MV-4-11 (cell line): ENCODE measurements around the gene CFAP74.

Experiments
- DNase-seq: peaks from one replicate; lab custom pipeline; 2025; lab: John Stamatoyannopoulos, UW

Gene CFAP74, protein sequence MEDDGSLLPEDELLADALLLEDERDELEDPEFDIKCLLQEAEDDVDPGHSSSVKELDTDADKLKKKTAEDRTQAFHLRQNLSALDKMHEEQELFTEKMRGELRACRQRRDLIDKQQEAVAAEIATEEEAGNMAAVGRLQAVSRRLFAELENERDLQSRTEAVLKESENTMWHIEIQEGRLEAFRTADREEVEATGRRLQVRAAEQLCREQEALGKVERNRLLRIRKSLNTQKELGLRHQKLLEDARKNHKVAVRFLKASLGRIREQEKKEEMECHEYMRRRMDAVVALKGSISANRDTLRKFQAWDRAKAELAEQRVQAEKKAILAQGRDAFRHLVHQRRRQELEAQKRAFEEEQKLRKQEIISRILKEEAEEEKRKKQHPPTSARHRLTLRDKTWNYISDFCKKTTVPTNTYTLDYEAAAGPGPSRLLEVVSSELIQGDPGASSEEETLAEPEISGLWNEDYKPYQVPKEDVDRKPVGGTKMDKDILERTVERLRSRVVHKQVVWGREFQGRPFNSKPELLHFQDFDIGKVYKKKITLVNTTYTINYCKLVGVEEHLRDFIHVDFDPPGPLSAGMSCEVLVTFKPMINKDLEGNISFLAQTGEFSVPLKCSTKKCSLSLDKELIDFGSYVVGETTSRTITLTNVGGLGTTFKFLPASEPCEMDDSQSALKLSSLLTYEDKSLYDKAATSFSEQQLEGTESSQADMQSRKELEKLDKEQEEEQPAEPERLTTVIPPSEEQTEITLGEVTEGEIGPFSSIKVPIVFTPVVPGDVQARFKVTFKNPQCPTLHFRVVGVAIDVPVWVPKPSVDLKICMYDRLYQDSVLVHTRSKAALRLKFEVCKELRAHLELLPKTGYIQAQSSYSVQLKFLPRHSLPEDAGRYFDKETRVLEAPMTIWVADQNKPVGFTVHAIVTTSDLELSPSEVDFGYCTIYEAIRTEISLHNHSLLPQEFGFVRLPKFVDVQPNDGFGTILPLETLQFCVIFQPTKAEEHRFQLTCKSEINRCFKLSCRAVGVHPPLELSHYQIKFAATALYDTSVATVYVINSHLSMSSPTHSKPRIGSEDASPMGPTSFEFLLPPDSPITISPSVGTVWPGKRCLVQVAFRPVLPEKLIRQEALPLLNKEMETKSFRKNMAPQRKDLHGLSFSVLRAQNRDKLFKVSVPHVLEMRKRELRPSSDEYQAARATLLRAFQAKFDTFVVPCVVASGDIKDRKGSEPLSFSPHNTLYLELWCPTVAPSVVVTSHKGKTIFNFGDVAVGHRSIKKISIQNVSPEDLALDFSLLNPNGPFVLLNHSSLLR (N-terminal part only)

DNA sequence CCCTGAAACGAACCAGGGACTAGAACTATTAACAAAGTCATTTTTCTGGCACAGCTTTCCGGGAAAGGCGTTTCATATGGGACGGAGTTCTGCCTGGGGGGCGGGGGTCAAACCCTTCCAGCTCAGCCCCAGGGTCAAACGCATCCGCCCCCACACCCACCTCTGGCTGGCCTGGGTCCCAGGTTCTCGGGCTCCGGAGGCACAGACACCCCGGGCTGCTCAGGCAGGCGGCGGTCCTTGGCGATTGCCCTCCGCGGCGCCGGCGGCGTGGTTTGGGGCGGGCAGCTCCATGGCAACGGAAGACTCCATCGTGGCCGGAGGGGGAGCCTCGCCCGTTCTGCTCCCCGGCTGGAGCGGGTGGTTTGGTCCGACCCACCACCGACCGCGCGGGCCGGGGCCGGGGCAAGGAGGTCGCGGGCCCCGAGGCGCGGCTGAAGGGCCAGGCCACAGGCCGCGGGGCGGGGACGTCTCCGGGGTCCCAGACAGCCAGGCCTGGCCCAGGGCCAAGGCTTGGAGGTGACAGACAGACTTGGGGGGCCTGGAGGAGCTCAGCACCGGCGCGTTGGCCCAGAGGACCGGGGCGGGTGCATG, at the start of gene CFAP74:
TSS of gene CFAP74 (minus strand) at position 246 of the 591 bp plus-strand sequence. CDS start 12,830 bp downstream, outside the sequence.
- peak; percentile 28 for DNase-seq

DNA sequence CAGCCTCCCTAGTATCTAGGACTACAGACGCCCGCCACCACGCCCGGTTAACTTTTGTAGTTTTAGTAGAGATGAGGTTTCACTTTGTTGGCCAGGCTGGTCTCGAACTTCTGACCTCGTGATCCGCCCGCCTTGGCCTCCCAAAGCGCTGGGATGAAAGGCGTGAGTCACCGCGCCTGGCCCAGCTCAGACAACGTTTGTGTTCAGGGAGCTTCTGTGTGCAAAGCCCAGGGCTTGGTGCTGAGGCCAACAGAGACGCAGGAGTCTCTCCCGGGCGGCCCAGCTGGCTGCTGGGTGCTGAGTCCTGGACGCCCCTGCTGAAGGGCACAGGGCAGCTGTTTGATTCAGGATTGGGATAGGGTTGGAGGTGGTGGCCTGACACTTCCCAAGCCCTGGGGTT, 49.6 kb upstream of the CFAP74 start:
- DNase-seq = no peak

DNA sequence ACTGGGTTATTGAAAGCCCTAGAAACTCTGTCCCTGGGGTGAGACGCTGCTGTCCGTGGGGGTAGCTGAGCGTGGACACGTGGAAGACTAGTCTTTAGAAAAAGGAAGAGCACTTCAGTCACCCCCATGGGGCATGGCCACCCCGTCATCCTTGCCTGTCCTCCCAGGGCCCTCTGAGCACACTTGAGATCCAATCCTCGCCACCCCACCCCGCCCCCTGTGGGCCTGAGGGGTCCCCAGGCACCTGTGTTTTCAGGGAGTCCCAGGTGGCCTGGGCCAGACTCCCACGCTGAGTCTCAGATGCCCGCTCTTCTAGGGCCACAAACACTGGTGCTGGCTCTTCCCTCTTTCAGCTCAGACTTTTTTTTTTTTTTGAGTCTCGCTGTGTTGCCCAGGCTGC, 49.2 kb upstream of the CFAP74 start:
- no peak for DNase-seq

DNA sequence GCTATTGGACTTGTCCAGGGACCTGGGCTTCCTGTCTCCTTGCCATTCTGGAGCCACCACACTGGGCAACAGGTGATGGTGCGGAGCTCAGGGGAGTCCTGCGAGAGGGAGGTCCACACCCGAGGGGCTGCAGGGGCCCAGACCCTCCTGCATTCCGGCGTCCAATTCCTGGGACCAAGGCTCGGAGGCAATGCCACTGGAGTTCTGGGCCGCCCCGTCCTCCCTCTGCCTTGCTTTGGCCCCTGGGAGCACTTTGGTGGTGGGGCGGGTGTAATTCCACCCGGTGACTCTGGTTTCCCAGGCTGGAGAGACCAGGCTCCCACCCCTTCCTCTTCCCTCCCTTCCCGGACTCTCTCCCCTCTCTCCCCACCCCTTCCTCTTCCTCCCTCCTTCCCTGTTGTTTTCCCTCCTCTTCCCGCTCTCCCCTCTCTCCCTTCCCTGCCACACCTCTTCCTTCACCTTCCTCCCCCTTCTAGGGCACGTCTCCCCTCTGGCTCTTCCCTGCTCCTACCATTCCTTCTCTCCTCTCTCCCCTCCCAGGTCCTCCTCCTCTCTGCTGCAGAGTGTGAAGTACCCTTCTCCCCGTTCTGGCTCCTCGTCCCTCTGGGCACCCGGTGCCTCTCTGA, 48.6 kb upstream of the CFAP74 start:
- no peak for DNase-seq

DNA sequence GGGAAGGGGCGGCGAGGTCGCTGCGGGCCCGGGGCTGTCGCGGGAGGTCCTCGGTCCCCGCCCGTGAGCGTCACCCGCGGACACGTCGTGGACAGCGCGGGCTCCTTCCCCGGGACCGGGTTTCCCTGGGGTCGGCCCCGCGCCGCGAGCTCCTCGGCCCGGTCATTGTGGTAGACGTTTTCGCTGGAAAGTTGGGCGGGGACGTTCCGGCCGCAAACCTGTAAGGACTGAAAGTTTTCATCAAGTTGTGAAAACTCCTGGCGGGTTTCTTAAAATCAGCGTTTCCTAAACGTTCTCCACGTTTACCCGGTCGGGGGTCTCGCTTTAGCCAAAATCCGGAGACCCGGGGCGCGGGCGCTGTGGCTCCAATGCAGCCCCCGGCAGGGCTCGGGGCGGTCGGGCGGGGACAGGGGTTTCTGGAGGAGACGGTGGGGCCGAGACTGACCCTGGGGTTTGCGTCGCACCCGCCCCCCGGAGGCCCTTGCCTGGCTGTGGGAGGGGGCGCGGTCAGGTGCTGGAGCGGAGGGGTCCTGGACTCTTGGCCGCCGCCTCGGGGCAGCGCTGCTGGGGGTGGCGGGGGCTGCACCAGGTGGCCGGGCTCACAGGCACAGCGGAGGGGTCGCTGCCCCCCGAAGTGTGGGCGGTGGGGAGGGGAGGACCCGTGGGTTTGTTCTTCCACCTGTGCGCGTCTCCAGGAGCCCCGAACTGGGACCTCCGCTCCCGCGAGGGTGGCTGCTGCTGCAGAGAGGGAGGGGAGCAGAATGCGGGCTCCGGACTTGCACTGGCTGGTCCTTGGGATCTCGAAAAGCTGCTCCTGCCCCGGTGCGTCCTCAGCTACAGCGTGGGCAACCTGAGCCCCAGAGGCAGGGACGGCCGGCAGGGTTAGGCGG, 47.5 kb upstream of the CFAP74 start:
- no peak for DNase-seq

- no peak for DNase-seq
Observed at GRCh38 chr1:2050461-2050792, 46.8 kb upstream of the CFAP74 start.

- no peak for DNase-seq
Observed at GRCh38 chr1:2049718-2050431, 46.3 kb upstream of the CFAP74 start, which contains the start of gene PRKCZ. PRKCZ (plus strand) TSS chr1:2050411; CDS start chr1:2050631, 220 bp downstream.

- DNase-seq = no peak
Observed at GRCh38 chr1:2049225-2049717, 45.7 kb upstream of the CFAP74 start.

- no peak for DNase-seq
Observed at GRCh38 chr1:2047749-2048729, 44.5 kb upstream of the CFAP74 start.

DNA sequence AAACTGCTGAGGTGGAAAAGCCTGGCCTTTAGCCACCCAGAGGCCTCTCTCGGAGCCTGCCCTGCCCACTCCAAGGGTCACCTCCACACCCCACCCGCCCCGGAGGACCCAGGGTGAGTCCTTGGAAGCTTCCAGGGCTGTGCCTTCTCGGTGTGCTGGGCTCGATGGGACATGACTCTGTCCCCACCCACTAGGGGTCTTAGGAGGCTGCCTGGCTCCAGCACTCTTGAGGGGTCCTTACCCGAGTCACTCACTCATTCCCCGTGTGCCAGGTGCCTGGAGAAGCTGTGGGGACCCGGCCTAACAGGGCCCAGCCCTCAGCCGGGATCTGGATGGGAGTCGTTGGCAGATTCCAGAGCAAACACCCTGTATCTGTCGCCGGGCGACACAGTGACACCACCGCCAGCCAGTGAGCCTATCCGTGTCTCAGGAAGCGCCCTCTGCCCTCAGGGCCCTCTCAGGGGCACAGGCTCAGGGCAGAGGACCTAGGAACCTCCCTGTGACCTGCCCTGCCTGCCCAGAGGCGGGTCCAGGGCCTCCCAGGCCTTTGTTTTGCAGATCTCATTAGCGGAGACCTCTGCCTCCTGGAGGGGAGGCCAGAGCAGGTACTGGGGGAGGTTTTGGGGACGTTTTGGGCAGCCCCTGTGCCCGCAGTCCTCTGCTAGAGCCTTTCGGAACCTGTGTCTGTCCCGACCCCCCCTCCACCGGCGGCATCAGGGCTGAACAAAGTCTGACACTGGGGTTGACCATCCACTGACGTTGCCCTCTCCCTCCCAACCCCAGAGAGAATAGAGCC, 43.6 kb upstream of the CFAP74 start:
- DNase-seq = no peak

DNA sequence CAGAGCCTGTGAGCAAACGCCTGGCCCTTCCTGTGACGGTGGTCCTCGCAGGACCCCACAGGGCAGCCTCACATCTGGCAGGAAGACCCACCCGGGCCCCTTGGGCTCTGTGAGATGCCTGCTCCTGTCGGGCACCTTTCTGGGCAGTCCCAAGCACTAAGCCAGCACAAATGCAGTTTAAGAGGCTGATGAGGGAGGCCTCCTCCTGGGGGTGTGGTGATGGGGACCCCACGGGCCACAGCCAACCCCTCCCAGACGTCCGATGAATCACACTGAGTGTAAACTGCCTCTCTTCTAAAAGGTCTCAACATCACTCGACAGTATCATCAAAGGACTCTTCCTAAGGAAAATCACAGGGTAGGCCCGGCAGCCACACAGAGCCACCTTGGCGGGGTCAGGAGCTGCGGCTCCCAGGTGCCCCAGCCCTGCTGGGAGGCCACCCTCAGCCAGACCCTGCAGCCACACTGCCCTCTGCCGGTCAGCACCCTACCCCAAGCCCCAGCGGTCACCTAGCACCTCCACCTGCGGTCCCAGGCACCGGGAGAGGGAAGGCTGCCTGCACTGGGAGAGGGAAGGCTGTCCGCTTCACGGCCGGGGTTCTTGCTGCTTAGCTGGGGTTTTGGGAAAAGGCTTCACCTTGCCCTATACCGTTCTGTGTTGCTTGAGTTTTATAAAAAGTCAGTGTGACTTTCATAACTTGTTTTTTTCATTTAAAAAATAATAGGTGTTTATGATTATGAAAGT, 42.8 kb upstream of the CFAP74 start:
- DNase-seq = no peak

- no peak for DNase-seq
Observed at GRCh38 chr1:2045468-2046173, 42.0 kb upstream of the CFAP74 start.

DNA sequence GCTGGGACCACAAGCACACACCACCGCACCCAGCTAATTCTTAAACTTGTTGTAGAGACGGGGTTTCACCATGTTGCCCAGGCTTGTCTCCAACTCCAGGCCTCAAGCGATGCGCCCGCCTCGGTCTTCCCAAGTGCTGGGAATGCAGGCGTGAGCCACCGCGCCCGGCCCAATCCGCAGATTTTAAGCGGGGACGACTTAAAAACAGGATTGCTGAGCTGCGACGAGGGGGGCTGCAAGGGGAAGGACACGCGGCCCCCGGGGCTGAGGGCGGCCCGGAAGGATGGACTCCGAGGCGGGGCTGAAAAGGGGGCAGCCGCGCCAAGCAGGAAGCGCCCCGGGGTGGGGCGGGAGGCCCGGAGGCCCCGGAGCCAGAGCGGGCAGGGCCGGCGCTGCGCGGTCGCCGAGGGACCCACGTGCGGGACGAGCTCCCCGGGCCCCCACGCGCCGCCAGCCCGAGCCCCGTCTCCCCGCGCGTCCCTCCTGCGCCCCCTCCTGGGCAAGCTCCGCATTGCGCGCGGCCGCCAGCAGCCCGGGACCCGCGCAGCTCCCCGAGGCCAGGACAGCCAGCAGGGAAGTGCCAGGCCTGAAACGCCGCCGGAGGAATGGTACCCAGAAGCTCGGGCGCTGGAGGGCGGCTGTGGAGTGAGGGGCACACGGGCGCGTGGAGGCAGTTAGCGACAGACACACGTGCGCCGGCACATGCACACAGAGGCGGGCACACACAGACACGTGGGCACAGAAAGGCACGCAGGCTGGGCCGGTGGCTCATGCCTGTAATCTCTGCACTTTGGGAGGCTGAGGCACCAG, 41.1 kb upstream of the CFAP74 start:
- DNase-seq = peak; percentile 47

DNA sequence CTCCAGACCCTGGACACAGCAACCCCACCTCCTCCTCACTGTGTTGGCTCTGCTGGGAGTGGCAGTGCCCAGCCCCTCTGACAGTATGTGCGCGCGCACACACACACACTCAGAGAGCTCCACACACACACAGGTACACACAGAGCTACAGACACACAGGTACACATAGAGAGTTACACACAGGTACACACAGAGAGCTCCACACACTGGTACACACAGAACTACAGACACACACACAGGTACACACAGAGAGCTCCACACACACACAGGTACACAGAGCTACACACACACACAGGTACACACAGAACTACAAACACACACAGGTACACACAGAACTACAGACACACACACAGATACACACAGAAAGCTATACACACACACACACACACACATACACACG, 40.3 kb upstream of the CFAP74 start:
- no peak for DNase-seq
